UCSD-AML1 (cell line): ENCODE measurements around the gene CLEC17A.

Experiments used
- DNase-seq: peaks from one replicate; lab custom pipeline; 2025; ENCODE audit not compliant: unreplicated experiment; lab: John Stamatoyannopoulos, UW

The CLEC17A gene

GRCh38 chr19:14649020-14649419 is 66.1 kb downstream of the CLEC17A start:
- no peak for DNase-seq

- DNase-seq = no peak
Measured at GRCh38 chr19:14650161-14650560, 67.3 kb downstream of the CLEC17A start.

DNA sequence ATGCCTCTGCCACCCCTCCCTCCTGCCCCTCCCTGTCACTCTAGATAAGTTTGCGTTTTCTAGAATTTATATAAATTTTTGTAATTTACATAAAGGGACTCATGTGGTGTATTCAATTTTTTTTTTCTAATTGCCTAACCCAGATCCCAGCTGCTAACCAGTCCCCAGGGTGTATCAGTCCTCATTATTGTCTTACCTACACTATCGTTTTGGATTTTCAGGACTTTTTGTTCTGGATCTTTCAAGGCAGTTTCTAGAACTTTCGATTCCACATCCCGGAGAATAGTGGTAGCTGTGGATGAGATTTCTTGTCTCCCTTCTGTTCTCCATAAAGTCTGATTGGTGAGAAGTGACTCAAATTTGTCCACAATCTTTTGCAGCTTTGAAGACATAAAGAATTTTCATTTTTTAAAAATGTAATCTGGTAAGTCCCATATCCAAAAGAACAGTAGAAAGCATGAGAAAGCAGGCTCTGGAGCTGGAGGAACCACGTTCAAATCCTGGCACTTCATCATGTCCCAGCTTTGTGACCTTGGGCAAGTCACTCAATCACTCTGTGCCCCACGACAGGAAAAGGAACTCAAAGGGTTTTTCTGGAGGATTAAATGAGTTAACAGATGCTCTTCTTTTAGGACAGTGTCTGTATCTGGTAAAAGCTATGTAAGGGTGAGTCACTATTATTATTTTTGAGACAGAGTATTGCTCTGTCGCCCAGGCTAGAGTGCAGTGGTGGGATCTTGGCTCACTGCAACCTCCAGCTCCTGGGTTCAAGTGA is 72.1 kb downstream of the CLEC17A start:
- no peak for DNase-seq

GRCh38 chr19:14655726-14656125 is 72.8 kb downstream of the CLEC17A start:
- no peak for DNase-seq

DNA sequence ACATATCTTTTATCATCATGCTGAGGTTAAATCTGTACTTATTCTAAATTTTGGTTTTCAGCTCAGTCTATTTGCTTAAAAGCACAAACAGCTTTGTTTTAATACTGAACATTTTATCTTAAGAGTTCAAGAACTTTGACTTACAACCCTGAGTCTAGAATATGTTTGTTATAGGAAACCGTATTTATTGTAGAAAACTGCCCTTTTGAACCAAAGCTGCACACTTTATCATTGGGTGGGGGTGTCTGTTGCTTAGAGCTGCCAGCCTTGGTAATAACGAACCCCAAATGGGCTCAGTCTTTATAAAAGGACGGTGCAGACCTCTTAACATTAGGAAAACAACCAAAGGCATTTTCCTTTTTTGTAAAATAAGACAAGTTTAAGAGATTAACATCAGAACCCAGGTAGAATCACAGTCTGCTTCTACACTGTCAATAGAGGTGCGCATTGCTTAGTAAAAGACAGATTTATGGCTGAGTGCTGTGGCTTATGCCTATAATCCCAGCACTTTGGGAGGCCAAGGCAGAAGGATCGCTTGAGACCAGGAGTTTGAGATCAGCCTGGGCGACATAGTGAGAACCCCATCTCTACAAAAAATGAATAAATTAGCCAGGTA is 77.1 kb downstream of the CLEC17A start:
- no peak for DNase-seq

DNA sequence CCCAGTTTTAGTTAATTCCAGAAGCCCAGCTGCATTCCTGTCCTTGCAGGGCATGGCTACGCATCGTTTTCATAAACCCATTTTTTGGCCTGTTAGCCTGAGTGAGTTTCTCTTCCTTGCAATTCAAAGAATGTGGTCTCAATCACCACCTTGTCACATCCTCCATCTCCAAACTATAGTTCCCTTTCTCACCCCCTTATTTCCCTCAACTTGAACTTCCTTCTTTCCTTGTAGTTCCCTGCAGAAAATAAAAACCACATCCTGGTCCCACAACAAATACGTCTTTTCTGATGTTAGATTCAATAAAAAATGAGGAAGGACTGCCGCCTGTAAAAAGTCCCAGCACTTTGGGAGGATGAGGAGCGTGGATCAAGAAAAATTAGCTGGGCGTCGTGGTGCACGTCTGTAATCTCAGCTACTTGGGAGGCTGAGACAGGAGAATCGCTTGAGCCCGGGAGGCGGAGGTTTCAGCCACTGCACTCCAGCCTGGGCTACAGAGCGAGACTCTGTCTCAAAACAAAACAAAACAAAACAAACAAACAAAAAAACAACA is 78.6 kb downstream of the CLEC17A start:
- peak; percentile 25 for DNase-seq
